DND-41 (cell line): Measurements from ENCODE around the gene CCL27.

Experiments used
- EZH2 ChIP-seq: IDR thresholded peaks from 3 replicates; pipeline ENCODE4 v1.6.1; 2012; ENCODE audit warnings: borderline replicate concordance, low read depth, mild to moderate bottlenecking, moderate library complexity, low read length, inconsistent platforms; ENCODE audit not compliant: severe bottlenecking
- TF ChIP-seq, protein P1 (sequence below): IDR thresholded peaks from 2 replicates; pipeline ENCODE4 v1.5.1; 2012; ENCODE audit warnings: borderline replicate concordance, low read length, moderate library complexity, mild to moderate bottlenecking; ENCODE audit not compliant: poor library complexity, severe bottlenecking; ENCODE audit errors: extremely low read depth

DNA sequence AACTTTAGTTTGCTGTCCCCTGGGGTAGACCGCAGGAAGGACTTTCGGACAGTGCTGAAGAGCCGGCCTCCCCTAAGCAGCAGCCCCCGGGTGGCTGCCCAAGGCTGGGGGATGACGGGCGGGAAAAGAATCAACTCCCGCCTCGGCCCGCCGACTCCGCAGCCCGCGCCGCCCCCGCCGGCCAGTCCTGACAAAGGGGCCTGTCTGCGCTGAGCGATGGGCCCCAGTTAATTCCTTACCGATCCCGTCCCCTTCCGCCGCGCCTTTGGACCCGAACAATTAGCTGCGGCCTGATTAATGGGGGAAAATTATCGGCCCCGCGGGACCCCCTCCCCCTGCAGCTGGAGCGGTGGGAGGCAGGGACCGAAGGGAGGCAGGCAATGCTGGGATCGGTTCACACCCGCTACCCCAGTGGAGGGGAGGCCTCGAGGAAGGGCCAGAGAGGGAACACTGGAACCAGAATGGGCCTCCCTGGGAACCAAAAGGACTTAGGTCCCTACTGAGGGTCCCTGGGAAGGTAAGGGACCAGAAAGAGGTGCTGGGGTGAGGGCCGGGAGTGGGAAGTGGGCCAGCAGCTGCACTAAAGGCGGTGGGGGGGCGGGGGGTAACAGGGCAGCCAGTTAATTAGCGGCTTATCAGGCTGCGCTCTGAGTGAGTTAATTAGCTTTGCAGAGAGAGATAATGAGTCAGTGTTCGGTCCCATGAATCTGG, 37.8 kb downstream of the CCL27 start:
- TF ChIP-seq, protein P1, sequence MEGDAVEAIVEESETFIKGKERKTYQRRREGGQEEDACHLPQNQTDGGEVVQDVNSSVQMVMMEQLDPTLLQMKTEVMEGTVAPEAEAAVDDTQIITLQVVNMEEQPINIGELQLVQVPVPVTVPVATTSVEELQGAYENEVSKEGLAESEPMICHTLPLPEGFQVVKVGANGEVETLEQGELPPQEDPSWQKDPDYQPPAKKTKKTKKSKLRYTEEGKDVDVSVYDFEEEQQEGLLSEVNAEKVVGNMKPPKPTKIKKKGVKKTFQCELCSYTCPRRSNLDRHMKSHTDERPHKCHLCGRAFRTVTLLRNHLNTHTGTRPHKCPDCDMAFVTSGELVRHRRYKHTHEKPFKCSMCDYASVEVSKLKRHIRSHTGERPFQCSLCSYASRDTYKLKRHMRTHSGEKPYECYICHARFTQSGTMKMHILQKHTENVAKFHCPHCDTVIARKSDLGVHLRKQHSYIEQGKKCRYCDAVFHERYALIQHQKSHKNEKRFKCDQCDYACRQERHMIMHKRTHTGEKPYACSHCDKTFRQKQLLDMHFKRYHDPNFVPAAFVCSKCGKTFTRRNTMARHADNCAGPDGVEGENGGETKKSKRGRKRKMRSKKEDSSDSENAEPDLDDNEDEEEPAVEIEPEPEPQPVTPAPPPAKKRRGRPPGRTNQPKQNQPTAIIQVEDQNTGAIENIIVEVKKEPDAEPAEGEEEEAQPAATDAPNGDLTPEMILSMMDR = no peak
- no peak for TF ChIP-seq EZH2
